Lung (tissue), 12 donors: ENCODE results near the gene TAS2R41. TPM values are rescaled to one million over a fixed set of nuclear protein-coding genes. Genes with fewer than 3 reads are reported as not detected.
A peak's percentile ranks its signal among the peaks of the same experiment; 100 is the strongest.

Experiments used
- ATAC-seq: fragments of 200-7000 bp; cut with Tn5 transposase; one replicate; pipeline ENCODE4 v1.9.1; 2020; ENCODE audit warnings: moderate number of reproducible peaks; ENCODE audit not compliant: insufficient read depth, low FRiP score
- DNase-seq, 3 donors: peaks; one replicate each; pipeline ENCODE4 v3.0.0-alpha.2; 2013 to 2017
- H3K27ac ChIP-seq, 2 donors: one replicate each; pipeline ENCODE4 v1.5.1; 2013; ENCODE audit warnings: mild to moderate bottlenecking in 2 of 2, moderate library complexity in 2 of 2, control low read depth in 1 of 2, inconsistent platforms in 1 of 2, low read depth in 1 of 2, low read length in 1 of 2
- H3K27me3 ChIP-seq, 3 donors: one replicate each; pipeline ENCODE4 v1.5.1; 2013; ENCODE audit warnings: low read length in 2 of 3; ENCODE audit not compliant: control insufficient read depth in 3 of 3, insufficient read depth in 3 of 3
- H3K36me3 ChIP-seq, 4 donors: one replicate each; pipeline ENCODE4 v1.5.1; 2013; ENCODE audit warnings: low read length in 4 of 4, mild to moderate bottlenecking in 1 of 4, moderate library complexity in 1 of 4; ENCODE audit not compliant: control insufficient read depth in 4 of 4, insufficient read depth in 4 of 4
- H3K4me1 ChIP-seq, 5 donors: one replicate each; pipeline ENCODE4 v1.5.1; 2013; ENCODE audit warnings: low read length in 5 of 5, mild to moderate bottlenecking in 2 of 5, moderate library complexity in 1 of 5; ENCODE audit not compliant: control insufficient read depth in 5 of 5, insufficient read depth in 5 of 5
- H3K4me3 ChIP-seq: one replicate; pipeline ENCODE4 v1.5.1; 2013; ENCODE audit warnings: mild to moderate bottlenecking, control low read depth, moderate library complexity
- H3K9ac ChIP-seq, 2 donors: one replicate each; pipeline ENCODE4 v1.5.1; 2013; ENCODE audit warnings: low read length in 2 of 2, control low read depth in 1 of 2; ENCODE audit not compliant: insufficient read depth in 1 of 2
- H3K9me3 ChIP-seq, 4 donors: one replicate each; pipeline ENCODE4 v1.5.1; 2013; ENCODE audit warnings: low read length in 3 of 4, mild to moderate bottlenecking in 1 of 4, moderate library complexity in 1 of 4; ENCODE audit not compliant: control insufficient read depth in 4 of 4, insufficient read depth in 3 of 4
- CTCF ChIP-seq: IDR thresholded peaks from 2 replicates; pipeline ENCODE4 v1.5.1; 2012; ENCODE audit warnings: mild to moderate bottlenecking; ENCODE audit errors: control extremely low read depth, extremely low read depth
- WGBS, 2 donors: extraction: QIAGEN DNeasy Blood & Tissue Kit; methylation state at CpG; one replicate each; pipeline ENCODE4 v1.1.7; 2013; 5-methylcytosine and 5-hydroxymethylcytosine counted together
- polyA plus RNA-seq, 2 donors: library from polyadenylated mRNA; stranded (reverse); fragments of 200-250 nt; gene quantifications; one replicate each; pipeline ENCODE4 v1.2.1, GENCODE V29; 2013
- total RNA-seq, 2 donors: library from RNA; depleted of rRNA in 1 of 2; stranded (reverse); fragments of >200 nt in 1 of 2; gene quantifications; one replicate each; pipeline ENCODE4 v1.2.1, GENCODE V29; 2014 to 2021
- donor health status: control.
- donor health status: control.
- donor health status: Bipolar disorder and iron deficiency.
- donor health status: healthy.
- donor health status: DM: yes; HTN: yes; CAD: no.

TAS2R41 gene
- total and polyA plus RNA-seq, 4 donors = 0.77 TPM; not detected in 3

- Histone ChIP-seq H3K27me3 (peaks cover 0 to 2% (median 0%) of the 10 kb centered on the region in 3 donors), H3K9ac (no peak overlapping the region), H3K36me3 (no peaks in the 10 kb centered on the region), H3K4me1 (no peaks in the 10 kb centered on the region), H3K27ac (no peak overlapping the region), H3K4me3 (no peak overlapping the region), H3K9me3 (peaks cover 0 to 1% (median 0%) of the 10 kb centered on the region in 4 donors)
- WGBS, 2 donors = 70 to 77% methylated on average over 4 of the region's 4 CpGs
- no peak for DNase-seq
- ATAC-seq = no peak
- no peak for TF ChIP-seq CTCF
These were observed 43.9 kb upstream of the TAS2R41 start for GRCh38 chr7:143433759-143434158.

GRCh38 chr7:143434660-143435059, 43.0 kb upstream of the TAS2R41 start:
- TF ChIP-seq CTCF = no peak
- Histone ChIP-seq H3K36me3 (no peaks in the 10 kb centered on the region), H3K9ac (no peak overlapping the region), H3K27me3 (peaks cover 0 to 2% (median 0%) of the 10 kb centered on the region in 3 donors), H3K4me3 (no peak overlapping the region), H3K27ac (no peak overlapping the region), H3K9me3 (peaks cover 0 to 1% (median 0%) of the 10 kb centered on the region in 4 donors), H3K4me1 (no peaks in the 10 kb centered on the region)
- ATAC-seq = no peak
- peak; percentile 35 to 61 (median 45) for DNase-seq
- 77 to 89% methylated on average over 9 of the region's 9 CpGs for WGBS, 2 donors

- Histone ChIP-seq H3K36me3 (no peaks in the 10 kb centered on the region), H3K9me3 (peaks cover 0 to 1% (median 0%) of the 10 kb centered on the region in 4 donors), H3K4me3 (no peak overlapping the region), H3K27me3 (peaks cover 0 to 2% (median 0%) of the 10 kb centered on the region in 3 donors), H3K27ac (no peak overlapping the region), H3K4me1 (no peaks in the 10 kb centered on the region), H3K9ac (no peak overlapping the region)
- no peak for DNase-seq
- TF ChIP-seq CTCF = no peak
- WGBS, 2 donors = 78 to 88% methylated on average over 2 of the region's 2 CpGs
- no peak for ATAC-seq
These were observed 42.4 kb upstream of the TAS2R41 start for GRCh38 chr7:143435266-143435665.
